Adrenal gland (tissue), 12 donors: ENCODE results near the gene BCL7A. TPM values are rescaled to one million over a fixed set of nuclear protein-coding genes. Genes with fewer than 3 reads are reported as not detected.

Experiments used
- DNase-seq, 7 donors: peaks; one replicate each; pipeline ENCODE4 v3.0.0-alpha.2; 2019 to 2020
- H3K27ac ChIP-seq, 5 donors: fragments of 200-600 bp; sonication (generic) in 4 of 5; 1 replicate in 3 of 5; 2 replicates in 2 of 5; pipeline versions ENCODE4 v1.5.1 to v1.8.0; 2016 to 2020; ENCODE audit warnings: mild to moderate bottlenecking in 1 of 5
- H3K27me3 ChIP-seq: fragments of 200-600 bp; 2 replicates; pipeline ENCODE4 v1.8.0; 2021
- H3K36me3 ChIP-seq, 2 donors: fragments of 200-600 bp; replicated peaks in 1 of 2; 1 replicate in 1 of 2; 2 replicates in 1 of 2; pipeline versions ENCODE4 v1.5.1 to v1.8.0; 2018 to 2022
- H3K4me1 ChIP-seq, 2 donors: fragments of 200-600 bp; replicated peaks in 1 of 2; 1 replicate in 1 of 2; 2 replicates in 1 of 2; pipeline versions ENCODE4 v1.5.1 to v1.8.0; 2018 to 2021
- H3K4me3 ChIP-seq, 4 donors: fragments of 200-600 bp; sonication (generic) in 3 of 4; one replicate each; pipeline ENCODE4 v1.5.1; 2016 to 2018
- H3K9me3 ChIP-seq, 3 donors: fragments of 200-600 bp; sonication (generic) in 1 of 3; replicated peaks in 1 of 3; 1 replicate in 2 of 3; 2 replicates in 1 of 3; pipeline versions ENCODE4 v1.5.1 to v1.8.0; 2016 to 2021
- POLR2A ChIP-seq, 2 donors: fragments of 450-650 bp; IDR thresholded peaks; one replicate each; pipeline ENCODE4 v1.6.1; 2017; ENCODE audit warnings: antibody characterized with exemption in 2 of 2, mild to moderate bottlenecking in 2 of 2, moderate library complexity in 1 of 2
- WGBS, 4 donors: extraction: QIAGEN DNeasy Blood & Tissue Kit in 2 of 4; methylation state at CpG; one replicate each; pipeline versions ENCODE4 v1.1.5 to v1.1.7; 2013 to 2017; 5-methylcytosine and 5-hydroxymethylcytosine counted together
- intact Hi-C, 2 donors: fragments of 100-400 bp; cut with DNase I; formaldehyde crosslinking; loops; one replicate each; pipeline versions ENCODE4 v1.14.1 to v1.15.0; 2022 to 2023
- polyA plus RNA-seq, 3 donors: library from polyadenylated mRNA; stranded (reverse); fragments of 200-250 nt in 2 of 3; fragments of 350-450 nt in 1 of 3; fragmentation: Illumina TruSeq in 1 of 3; extraction: RNeasy Lipid Tissue Mini Kit (QIAGEN cat#74804) in 1 of 3; gene quantifications; one replicate each; pipeline ENCODE4 v1.2.3, GENCODE V29; 2013 to 2014
- total RNA-seq, 9 donors: library from RNA; depleted of rRNA in 4 of 9; stranded (reverse); fragments of >200 nt in 4 of 9; fragments of 120-200 nt in 1 of 9; fragmentation: NEBNext Ultra II Directional in 1 of 9; extraction: Animal tissue kit (Norgen Biotek cat#: 25700) in 1 of 9; gene quantifications; one replicate each; pipeline versions ENCODE4 v1.1.0 to v1.2.4, GENCODE V29; 2013 to 2023
- TF ChIP-seq, protein P1 (sequence below), 6 experiments: fragments of 450-650 bp in 4 of 6; fragments of 200-600 bp in 2 of 6; sonication (generic) in 1 of 6; IDR thresholded peaks; 1 replicate in 5 of 6; 2 replicates in 1 of 6; pipeline versions ENCODE4 v1.5.1 to v1.8.0; 2016 to 2021; ENCODE audit warnings: antibody characterized with exemption in 6 of 6, mild to moderate bottlenecking in 2 of 6, moderate library complexity in 1 of 6
- donor health status: healthy with polysubstance abuse.
- donor health status: Bipolar disorder and iron deficiency.
- donor health status: DM: yes; HTN: yes; CAD: no.
- donor health status: DM: no; HTN: no; CAD: no.
- donor health status: DM: no; HTN: no; CAD: no.
- donor health status: DM: yes; HTN: yes; CAD: no.

Gene BCL7A
- total and polyA plus RNA-seq, 12 donors, result 1.6 to 11.5 (median 5.0) TPM

DNA sequence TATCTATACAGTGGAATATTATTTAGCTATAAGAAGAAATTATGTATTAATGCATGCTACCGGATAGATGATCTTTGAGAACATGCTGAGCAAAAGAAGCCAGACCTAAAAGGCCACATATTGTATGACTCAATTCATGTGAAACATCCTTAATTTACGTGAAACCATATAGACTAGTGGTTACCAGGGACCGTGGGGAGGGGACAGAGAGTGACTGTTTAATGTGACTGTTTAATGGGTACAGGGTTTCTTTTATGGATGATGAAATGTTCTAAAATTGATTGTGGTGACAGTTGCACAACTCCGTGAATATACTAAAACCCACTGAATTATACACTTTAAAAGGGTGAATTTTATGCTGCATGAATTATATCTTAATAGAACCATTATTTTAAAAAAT lies 8.5 kb upstream of the BCL7A start:
- Histone ChIP-seq H3K27ac (no peak overlapping the region), H3K9me3 (no peaks in the 10 kb centered on the region), H3K27me3 (no peaks in the 10 kb centered on the region), H3K4me1 (no peaks in the 10 kb centered on the region), H3K4me3 (no peak overlapping the region), H3K36me3 (no peaks in the 10 kb centered on the region)
- TF ChIP-seq POLR2A (IDR thresholded peaks at IDR 0.05), result no peak
- TF ChIP-seq, protein P1, sequence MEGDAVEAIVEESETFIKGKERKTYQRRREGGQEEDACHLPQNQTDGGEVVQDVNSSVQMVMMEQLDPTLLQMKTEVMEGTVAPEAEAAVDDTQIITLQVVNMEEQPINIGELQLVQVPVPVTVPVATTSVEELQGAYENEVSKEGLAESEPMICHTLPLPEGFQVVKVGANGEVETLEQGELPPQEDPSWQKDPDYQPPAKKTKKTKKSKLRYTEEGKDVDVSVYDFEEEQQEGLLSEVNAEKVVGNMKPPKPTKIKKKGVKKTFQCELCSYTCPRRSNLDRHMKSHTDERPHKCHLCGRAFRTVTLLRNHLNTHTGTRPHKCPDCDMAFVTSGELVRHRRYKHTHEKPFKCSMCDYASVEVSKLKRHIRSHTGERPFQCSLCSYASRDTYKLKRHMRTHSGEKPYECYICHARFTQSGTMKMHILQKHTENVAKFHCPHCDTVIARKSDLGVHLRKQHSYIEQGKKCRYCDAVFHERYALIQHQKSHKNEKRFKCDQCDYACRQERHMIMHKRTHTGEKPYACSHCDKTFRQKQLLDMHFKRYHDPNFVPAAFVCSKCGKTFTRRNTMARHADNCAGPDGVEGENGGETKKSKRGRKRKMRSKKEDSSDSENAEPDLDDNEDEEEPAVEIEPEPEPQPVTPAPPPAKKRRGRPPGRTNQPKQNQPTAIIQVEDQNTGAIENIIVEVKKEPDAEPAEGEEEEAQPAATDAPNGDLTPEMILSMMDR (IDR thresholded peaks at IDR 0.05), result no peak
- intact Hi-C loops, result no loop called here
- no peak for DNase-seq
- 70 to 80% (median 77%) methylated on average over 4 of the region's 4 CpGs for WGBS, 4 donors

DNA sequence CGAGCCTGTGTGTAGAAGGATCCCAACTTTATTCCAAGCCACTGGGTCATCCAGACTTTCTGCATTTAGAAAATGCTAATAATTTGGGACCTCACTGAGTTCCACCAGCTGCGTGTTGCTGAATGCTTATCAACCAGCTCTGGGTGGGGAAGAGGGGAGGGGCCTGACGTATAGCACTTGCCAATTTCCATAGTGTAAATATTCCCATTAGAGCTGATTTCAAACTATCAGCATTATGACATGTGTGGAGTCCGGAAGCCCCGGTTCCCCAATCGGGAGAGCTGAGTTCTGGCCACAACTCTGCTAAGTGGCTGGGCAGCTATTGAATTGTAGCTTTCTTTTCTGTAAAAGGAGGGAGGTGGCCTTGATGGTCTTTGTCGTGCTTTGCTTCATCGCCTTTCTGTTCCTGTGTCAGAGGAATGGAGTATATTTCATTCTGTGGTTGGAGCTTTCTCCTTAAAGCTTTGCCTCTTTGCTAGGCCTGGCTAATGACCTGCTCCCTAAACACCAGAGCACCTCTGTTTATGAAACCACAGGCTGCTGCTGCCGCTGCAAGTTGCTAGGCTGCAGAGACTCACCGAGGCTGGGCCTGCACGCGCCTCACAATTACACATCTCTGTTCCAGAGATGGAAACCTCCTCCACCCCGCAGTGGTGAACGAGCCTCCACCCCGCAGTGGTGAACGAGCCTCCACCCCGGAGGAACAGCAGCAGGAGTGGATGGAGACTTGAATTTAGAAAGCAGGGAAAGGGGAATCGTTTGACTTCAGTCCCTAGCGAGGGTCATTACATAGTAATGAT lies 7.7 kb upstream of the BCL7A start:
- Histone ChIP-seq H3K36me3 (no peaks in the 10 kb centered on the region), H3K4me3 (no peak overlapping the region), H3K27me3 (no peaks in the 10 kb centered on the region), H3K27ac (no peak overlapping the region), H3K4me1 (no peaks in the 10 kb centered on the region), H3K9me3 (no peaks in the 10 kb centered on the region)
- TF ChIP-seq POLR2A (IDR thresholded peaks at IDR 0.05), result no peak
- TF ChIP-seq, protein P1 (IDR thresholded peaks at IDR 0.05), result no peak
- DNase-seq, result no peak
- intact Hi-C loops, result no loop called here
- 82 to 88% (median 85%) methylated on average over 19 of the region's 19 CpGs for WGBS, 4 donors

DNA sequence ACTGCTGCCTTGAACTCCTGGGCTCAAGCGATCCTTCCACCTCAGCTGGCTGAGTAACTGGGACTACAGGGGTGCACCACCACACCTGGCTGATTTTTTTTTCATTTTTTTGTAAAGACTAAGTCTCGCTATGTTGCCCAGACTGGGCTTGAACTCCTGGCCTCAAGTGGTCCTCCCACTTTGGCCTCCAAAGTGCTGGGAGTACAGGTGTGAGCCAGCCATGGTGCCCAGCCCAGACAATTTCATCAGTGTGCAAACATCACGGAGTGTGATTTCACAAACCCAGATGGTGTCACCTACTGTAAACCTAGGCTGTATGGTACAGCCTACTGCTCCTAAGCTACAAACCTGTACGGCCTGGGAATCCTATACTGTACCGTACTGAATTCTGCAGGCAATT lies 6.9 kb upstream of the BCL7A start:
- no peak for DNase-seq
- TF ChIP-seq, protein P1 (IDR thresholded peaks at IDR 0.05), result no peak
- TF ChIP-seq POLR2A (IDR thresholded peaks at IDR 0.05), result no peak
- H3K27me3 ChIP-seq, result no peaks in the 10 kb centered on the region
- H3K4me1 ChIP-seq, result no peaks in the 10 kb centered on the region
- WGBS, 4 donors, result 80 to 93% (median 91%) methylated on average over 4 to 5 of the region's 5 CpGs
- H3K27ac ChIP-seq, result no peak overlapping the region
- H3K36me3 ChIP-seq, result no peaks in the 10 kb centered on the region
- intact Hi-C loops, result no loop called here
- no peak overlapping the region for H3K4me3 ChIP-seq
- no peaks in the 10 kb centered on the region for H3K9me3 ChIP-seq

DNA sequence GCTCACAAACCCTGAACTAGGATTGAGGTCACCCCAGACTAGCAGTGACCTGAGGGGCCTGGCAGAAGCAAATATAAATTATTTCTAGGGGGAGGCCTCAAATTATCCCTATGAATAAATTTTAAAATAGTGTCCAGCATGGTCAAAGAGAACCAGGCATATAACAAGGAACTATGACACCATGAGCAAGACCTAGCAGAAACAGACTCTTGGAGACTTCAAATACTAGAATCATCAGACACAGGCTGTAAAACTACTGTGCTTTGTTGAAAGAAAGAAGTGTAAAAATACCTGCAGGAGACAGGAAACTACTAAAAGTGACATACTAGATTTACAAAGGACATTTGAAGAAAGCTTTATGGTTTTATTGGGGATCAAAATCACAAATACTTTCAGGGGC lies 3.2 kb upstream of the BCL7A start:
- no peaks in the 10 kb centered on the region for H3K27me3 ChIP-seq
- TF ChIP-seq, protein P1 (IDR thresholded peaks at IDR 0.05), result no peak
- no peak for TF ChIP-seq POLR2A (IDR thresholded peaks at IDR 0.05)
- no peaks in the 10 kb centered on the region for H3K36me3 ChIP-seq
- H3K4me3 ChIP-seq, result no peak overlapping the region
- intact Hi-C loops, result no loop called here
- no peaks in the 10 kb centered on the region for H3K9me3 ChIP-seq
- DNase-seq, result no peak
- peaks cover 5 to 11% of the 10 kb centered on the region in 2 donors for H3K4me1 ChIP-seq
- H3K27ac ChIP-seq, result no peak overlapping the region
